GM12873 (cell line): ENCODE measurements around the gene DNAJB14.

ENCODE experiments used
- TF ChIP-seq, protein P1 (sequence below): IDR thresholded peaks from 2 replicates; pipeline ENCODE4 v1.5.1; 2012; ENCODE audit warnings: low read depth, mild to moderate bottlenecking, moderate library complexity, low read length, control low read depth; ENCODE audit not compliant: insufficient read depth; ENCODE audit errors: missing control alignments

The DNAJB14 gene

DNA sequence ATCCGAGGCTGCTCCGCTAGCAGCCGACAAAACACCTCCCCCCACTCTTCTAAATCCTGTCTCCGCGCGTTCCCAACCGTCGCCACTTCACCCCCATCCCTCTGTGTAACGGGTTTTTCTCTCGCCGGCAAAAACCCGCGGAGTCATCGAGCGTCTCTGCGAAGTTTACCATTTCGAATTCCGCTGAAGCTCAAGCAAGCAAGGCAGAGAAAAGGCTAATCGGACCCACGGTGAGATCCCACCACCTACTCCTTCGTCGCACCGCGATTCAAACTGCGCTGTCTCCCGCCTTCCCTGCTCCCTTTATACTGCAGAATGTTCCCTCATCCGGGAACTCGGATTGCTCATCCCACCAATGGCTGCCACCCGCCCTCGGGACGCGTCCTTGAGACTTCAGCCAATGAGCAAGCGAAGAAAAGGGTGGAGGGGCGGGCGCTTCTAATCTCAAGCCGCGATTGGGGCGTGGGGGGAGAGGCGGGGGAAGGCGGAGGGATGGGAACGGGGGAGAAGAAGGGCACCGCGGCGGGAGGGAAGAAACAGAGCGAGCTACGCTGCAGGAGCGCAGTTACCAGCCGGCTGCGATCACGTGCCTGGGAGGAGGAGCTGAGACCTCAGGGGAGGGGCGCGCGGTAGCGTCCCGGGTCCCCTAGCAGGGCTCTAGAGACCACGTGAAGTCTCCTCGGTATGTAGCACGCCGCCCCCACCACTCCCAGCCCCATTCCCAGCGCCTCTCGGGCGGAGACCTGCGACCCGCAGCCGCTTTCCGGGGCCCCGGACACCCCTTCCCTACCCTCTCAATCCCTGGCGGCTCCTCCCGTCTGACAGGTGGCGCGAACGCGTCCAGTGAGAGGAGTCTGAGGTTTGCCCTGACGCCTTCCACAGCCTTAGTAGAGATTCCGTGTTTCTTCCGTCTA lies 3.8 kb upstream of the DNAJB14 start, which contains the start of gene H2AZ1:
Gene H2AZ1, minus strand, starts transcription at position 277 of the 914 bp plus-strand sequence. Its CDS starts 105 bp downstream, at position 172.
- TF ChIP-seq, protein P1, sequence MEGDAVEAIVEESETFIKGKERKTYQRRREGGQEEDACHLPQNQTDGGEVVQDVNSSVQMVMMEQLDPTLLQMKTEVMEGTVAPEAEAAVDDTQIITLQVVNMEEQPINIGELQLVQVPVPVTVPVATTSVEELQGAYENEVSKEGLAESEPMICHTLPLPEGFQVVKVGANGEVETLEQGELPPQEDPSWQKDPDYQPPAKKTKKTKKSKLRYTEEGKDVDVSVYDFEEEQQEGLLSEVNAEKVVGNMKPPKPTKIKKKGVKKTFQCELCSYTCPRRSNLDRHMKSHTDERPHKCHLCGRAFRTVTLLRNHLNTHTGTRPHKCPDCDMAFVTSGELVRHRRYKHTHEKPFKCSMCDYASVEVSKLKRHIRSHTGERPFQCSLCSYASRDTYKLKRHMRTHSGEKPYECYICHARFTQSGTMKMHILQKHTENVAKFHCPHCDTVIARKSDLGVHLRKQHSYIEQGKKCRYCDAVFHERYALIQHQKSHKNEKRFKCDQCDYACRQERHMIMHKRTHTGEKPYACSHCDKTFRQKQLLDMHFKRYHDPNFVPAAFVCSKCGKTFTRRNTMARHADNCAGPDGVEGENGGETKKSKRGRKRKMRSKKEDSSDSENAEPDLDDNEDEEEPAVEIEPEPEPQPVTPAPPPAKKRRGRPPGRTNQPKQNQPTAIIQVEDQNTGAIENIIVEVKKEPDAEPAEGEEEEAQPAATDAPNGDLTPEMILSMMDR = no peak

DNA sequence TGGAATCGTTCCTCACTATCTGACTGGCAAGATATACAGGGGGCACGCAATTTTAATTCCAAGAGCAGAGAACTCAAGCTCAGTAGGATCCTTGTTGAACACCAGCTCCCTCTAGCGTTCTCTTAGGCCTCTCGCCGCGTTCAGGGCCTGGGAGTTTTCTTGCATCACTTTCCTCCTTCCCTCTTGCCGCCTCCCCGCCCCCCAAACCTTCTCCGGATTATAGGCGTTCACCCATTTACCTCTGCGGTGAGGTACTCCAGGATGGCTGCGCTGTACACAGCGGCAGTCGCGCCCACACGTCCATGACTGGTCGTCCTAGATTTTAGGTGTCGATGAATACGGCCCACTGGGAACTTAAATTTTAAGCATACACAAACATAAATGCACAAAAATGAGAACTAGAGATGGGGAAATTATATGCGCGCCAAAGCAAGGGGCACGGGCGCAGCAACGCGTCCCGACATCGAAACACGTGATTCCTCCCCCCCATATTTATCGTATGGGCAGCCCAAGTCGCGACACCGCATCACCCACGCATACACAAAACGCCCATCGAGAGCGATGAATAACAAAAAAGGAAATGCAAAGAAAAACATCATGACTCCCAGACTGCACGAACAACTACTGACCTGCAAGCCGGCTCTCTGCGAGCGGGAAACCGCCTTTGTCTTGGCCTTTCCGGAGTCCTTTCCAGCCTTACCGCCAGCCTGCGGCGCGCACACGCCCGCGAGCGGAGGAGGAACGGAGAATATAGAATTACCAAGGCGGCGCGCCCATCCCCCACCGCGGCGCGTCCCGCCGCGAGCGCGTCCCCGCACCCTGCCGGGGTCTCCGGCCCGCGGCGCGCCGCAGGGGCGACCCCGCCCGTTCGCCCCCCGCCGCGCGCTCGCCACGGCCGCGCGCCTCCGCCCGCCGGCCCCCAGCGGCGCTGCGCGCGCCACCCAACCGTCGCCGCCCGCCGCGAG lies 2.9 kb upstream of the DNAJB14 start:
- TF ChIP-seq, protein P1 = peak; percentile 92

DNA sequence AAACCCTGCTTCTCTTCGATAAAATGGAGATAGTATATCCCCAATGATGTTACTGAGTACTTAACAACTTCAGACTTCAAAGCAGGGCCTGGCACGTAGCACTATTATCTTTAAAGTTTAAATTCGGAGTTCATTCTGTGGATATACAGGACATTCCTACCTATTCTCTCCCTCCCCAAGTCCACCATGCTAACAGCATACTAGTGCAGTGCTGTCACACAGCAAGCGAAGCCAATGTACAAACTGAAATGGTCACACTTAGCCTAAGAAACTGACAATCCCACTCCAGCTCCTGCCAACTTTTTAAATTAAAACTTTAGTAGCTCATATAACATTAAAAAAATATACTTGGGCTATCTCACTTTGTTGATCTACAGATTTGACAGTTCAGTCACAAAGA lies 1.2 kb upstream of the DNAJB14 start:
- TF ChIP-seq, protein P1 = no peak

DNA sequence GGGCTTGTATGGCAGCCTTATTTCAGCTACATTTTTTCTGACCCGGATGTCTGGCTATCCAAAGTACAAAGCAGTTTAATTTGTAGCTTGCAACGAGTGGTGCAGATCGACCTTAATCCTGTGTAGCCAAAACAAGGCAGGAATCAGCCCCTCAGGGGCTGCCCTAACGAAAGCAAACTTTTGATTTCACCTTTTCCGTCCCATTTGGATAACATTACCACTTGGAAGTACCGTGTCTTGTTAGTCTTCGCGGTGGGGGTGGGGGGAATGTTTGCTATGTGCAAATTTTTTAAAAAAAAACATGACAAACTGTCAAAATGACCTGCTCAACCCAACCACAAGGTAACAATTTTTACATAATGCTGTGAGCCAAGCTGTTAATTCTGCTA lies 766 bp upstream of the DNAJB14 start:
- TF ChIP-seq, protein P1 = no peak

DNA sequence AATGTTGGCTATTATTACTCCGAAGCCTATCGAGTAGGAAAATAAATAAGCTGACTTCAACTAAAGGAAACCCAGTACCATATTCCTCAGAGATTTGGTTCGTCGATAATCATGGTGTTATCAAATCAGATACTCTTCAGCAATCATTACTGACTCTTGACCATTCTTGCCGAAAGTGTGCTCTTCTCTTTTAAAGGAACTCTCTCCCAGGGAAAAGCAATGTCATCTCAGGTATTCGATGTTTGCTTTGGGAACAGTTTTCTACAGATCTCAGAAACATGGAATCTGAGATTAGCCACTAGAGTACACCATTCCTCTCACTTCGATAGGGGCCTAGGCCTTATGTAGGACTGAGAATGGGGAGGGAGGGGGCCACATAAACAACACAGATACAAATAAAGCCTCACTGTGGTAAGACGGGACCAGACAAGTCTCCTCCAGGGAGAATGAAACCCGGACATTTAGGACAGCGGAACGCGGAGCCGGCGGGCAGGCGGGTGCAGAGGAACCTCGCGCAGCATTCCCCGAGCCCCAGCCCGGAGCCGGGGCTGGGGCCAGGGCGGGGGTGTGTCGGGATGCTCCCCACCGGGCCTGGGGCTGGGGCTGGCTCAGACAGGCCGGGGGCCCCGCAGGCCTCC lies 581 bp downstream of the DNAJB14 start:
- TF ChIP-seq, protein P1 = peak; percentile 5

DNA sequence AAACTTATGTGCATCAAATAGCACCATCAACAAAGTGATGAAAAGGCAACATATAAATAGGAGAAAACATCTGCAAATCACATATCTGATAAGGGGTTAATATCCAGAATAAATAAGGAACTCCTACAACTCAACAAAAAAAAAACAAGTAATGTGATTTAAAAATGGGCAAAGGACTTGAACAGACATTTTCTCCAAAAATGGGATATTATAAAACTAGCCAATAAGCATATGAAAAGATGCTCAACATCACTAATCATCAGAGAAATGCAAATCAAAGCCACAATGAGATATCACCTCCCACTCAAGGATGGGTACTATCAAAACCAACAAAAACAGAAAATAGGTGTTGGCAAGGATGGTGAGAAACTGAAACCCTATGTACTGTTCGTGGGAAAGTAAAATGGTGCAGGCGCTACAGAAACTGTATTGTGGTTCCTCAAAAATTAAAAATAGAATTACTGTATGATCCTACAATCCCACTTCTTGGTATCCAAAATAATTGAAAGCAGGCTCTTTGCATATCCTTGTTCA lies 2.4 kb downstream of the DNAJB14 start:
- TF ChIP-seq, protein P1 = no peak
